A673 (cell line): ENCODE data around the gene SERPINB4.

Experiments used
- CTCF ChIP-seq: fragments of 300-800, 200-600 bp; sonication (generic); conservative IDR thresholded peaks from 2 replicates; pipeline ENCODE4 v1.5.1; 2017; ENCODE audit warnings: low read depth, mild to moderate bottlenecking, antibody characterized with exemption, low read length, moderate library complexity, mixed read lengths
- EZH2 ChIP-seq: fragments of 200-600 bp; sonication (generic); IDR thresholded peaks from 2 replicates; pipeline ENCODE4 v1.6.1; 2017; ENCODE audit warnings: borderline replicate concordance, low read depth, mild to moderate bottlenecking, mixed read lengths, antibody characterized with exemption, low read length; ENCODE audit not compliant: poor library complexity, severe bottlenecking

DNA sequence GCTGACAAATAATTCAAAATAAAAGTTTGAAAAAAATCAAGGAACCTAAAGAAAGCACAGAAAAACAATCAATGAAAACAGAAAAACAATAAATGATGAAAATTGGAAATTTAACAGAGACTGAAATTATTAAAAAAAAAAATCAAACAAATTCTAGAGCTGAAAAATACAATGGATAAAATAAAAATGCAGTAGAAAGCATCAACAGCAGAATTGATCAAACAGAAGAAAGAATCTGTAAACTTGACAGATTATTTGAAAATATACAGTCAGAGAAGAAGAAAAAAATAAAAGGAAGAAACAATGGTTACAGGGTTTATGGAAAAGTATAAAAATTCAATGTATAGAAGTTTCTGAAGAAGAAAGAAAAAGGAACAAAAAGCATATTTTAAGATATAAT is 16.2 kb downstream of the SERPINB4 start:
- TF ChIP-seq CTCF (no peak), EZH2 (no peak)
